K562 (cell line): ENCODE results near the gene FANCD2. TPM values are rescaled to one million over a fixed set of nuclear protein-coding genes. Genes with fewer than 3 reads are reported as not detected.

Experiments
- C11orf30 ChIP-seq: fragments of 450-650 bp; IDR thresholded peaks from 2 replicates; pipeline ENCODE4 v1.6.1; 2016; ENCODE audit warnings: low read depth, mild to moderate bottlenecking
- CAMTA2 ChIP-seq: fragments of 250-450 bp; sonication (Bioruptor Pico); conservative IDR thresholded peaks from 2 replicates; pipeline ENCODE4 v1.5.1; 2022
- EHMT2 ChIP-seq: fragments of 450-650 bp; IDR thresholded peaks from 2 replicates; pipeline ENCODE4 v1.6.1; 2018; ENCODE audit warnings: antibody characterized with exemption
- GABPB2 ChIP-seq: fragments of 250-450 bp; sonication (Bioruptor Pico); conservative IDR thresholded peaks from 2 replicates; pipeline ENCODE4 v1.5.1; 2021; ENCODE audit warnings: mild to moderate bottlenecking
- ILF3 ChIP-seq: fragments of 450-650 bp; IDR thresholded peaks from 2 replicates; pipeline ENCODE4 v1.6.1; 2018; ENCODE audit warnings: antibody characterized with exemption, mild to moderate bottlenecking, moderate library complexity, borderline replicate concordance
- JUND ChIP-seq, 2 experiments: IDR thresholded peaks; 2 replicates in 1 of 2; 3 replicates in 1 of 2; pipeline ENCODE4 v1.6.1; 2011; ENCODE audit warnings: borderline replicate concordance in 2 of 2, low read depth in 2 of 2, low read length in 2 of 2, improper control_type of control experiment in 1 of 2, missing biosample characterization in 1 of 2, missing genetic modification characterization in 1 of 2, missing genetic modification reagents in 1 of 2
- LEF1 ChIP-seq: fragments of 450-650 bp; IDR thresholded peaks from 2 replicates; pipeline ENCODE4 v1.6.1; 2016; ENCODE audit warnings: mild to moderate bottlenecking
- NFRKB ChIP-seq: fragments of 450-650 bp; IDR thresholded peaks from 2 replicates; pipeline ENCODE4 v1.6.1; 2016; ENCODE audit warnings: low read depth
- NR2C1 ChIP-seq, 2 experiments: fragments of 450-650 bp; IDR thresholded peaks; 2 replicates each; pipeline ENCODE4 v1.6.1; 2017; ENCODE audit warnings: mild to moderate bottlenecking in 2 of 2, antibody characterized with exemption in 1 of 2, inconsistent platforms in 1 of 2, missing compliant biosample characterization in 1 of 2, missing genetic modification characterization in 1 of 2
- PHTF2 ChIP-seq: fragments of 250-450 bp; sonication (Bioruptor Pico); IDR thresholded peaks from 2 replicates; pipeline ENCODE4 v1.5.0; 2021; ENCODE audit warnings: mild to moderate bottlenecking
- RAD51 ChIP-seq: fragments of 450-650 bp; IDR thresholded peaks from 2 replicates; pipeline ENCODE4 v1.7.1; 2016; ENCODE audit warnings: low read depth, mild to moderate bottlenecking, borderline replicate concordance
- RBM22 ChIP-seq: fragments of 200-400 bp; formaldehyde crosslinking; IDR thresholded peaks from 2 replicates; pipeline ENCODE4 v1.6.1; 2018; ENCODE audit warnings: low read length, low read depth; ENCODE audit not compliant: poor library complexity, severe bottlenecking
- SAP30 ChIP-seq: fragments of 200-600 bp; sonication (generic); IDR thresholded peaks from 2 replicates; pipeline ENCODE4 v1.6.1; 2012; ENCODE audit warnings: borderline replicate concordance, low read depth, mild to moderate bottlenecking, moderate library complexity, low read length, control low read depth, inconsistent platforms; ENCODE audit not compliant: insufficient read depth, poor library complexity, severe bottlenecking
- TBL1XR1 ChIP-seq, 2 experiments: IDR thresholded peaks; 2 replicates each; pipeline ENCODE4 v1.6.1; 2012; ENCODE audit warnings: improper control_type of control experiment in 2 of 2, low read length in 2 of 2, mild to moderate bottlenecking in 1 of 2
- TEAD1 ChIP-seq, 2 experiments: fragments of 450-650 bp in 1 of 2; sonication (generic) in 1 of 2; formaldehyde crosslinking; IDR thresholded peaks; 2 replicates each; pipeline versions ENCODE4 v1.4.0 to v1.8.0; 2020 to 2022; ENCODE audit warnings: mild to moderate bottlenecking in 2 of 2, missing genetic modification reagents in 1 of 2
- TFAM ChIP-seq: fragments of 250-450 bp; sonication (Bioruptor Pico); conservative IDR thresholded peaks from 2 replicates; pipeline ENCODE4 v1.5.0; 2021; ENCODE audit warnings: mild to moderate bottlenecking, moderate library complexity
- ZNF212 ChIP-seq: fragments of 450-650 bp; formaldehyde crosslinking; IDR thresholded peaks from 2 replicates; pipeline ENCODE4 v1.4.0; 2020; ENCODE audit warnings: mild to moderate bottlenecking
- ZNF24 ChIP-seq: fragments of 450-650 bp; IDR thresholded peaks from 2 replicates; pipeline ENCODE4 v1.6.1; 2016
- ZNF445 ChIP-seq: fragments of 250-450 bp; sonication (Bioruptor Pico); IDR thresholded peaks from 2 replicates; pipeline ENCODE4 v1.4.0; 2020; ENCODE audit warnings: low read depth, mild to moderate bottlenecking, moderate library complexity
- polyA plus RNA-seq, 8 experiments: library from polyadenylated mRNA; depleted of rRNA in 4 of 8; stranded (reverse) in 5 of 8; unstranded in 3 of 8; fragments of >200 nt; fragmentation: Nextera tagmentation in 2 of 8; fragmentation: Illumina TruSeq in 1 of 8; extraction: Ambion mirVana in 2 of 8; extraction: Trizol in 1 of 8; gene quantifications; 2 replicates each; pipeline versions ENCODE4 v1.2.1 to v1.2.3, GENCODE V29; 2011 to 2014; ENCODE audit warnings: inconsistent platforms in 1 of 8, missing spikeins in 1 of 8
- total RNA-seq, 7 experiments: library from RNA; depleted of rRNA in 6 of 7; stranded (reverse); fragments of >200 nt in 6 of 7; fragmentation: Illumina TruSeq in 2 of 7; extraction: Trizol in 2 of 7; gene quantifications; 2 replicates each; pipeline versions ENCODE4 v1.2.1 to v1.2.3, GENCODE V29; 2011 to 2021; ENCODE audit warnings: low replicate concordance in 1 of 7
- TF ChIP-seq, protein P1 (sequence below): fragments of 250-450 bp; sonication (Bioruptor Pico); IDR thresholded peaks from 2 replicates; pipeline ENCODE4 v1.4.0; 2020; ENCODE audit warnings: mild to moderate bottlenecking
- TF ChIP-seq, protein P2 (sequence below): sonication (generic); formaldehyde crosslinking; IDR thresholded peaks from 2 replicates; pipeline ENCODE4 v1.9.0; 2022; ENCODE audit warnings: mild to moderate bottlenecking, missing genetic modification reagents
- TF ChIP-seq, protein P3 (sequence below): IDR thresholded peaks from 3 replicates; pipeline ENCODE4 v1.6.1; 2011; ENCODE audit warnings: borderline replicate concordance, mild to moderate bottlenecking; ENCODE audit not compliant: insufficient read length, insufficient read depth
- TF ChIP-seq, protein P4 (sequence below): sonication (generic); formaldehyde crosslinking; IDR thresholded peaks from 2 replicates; pipeline ENCODE4 v1.8.0; 2022; ENCODE audit warnings: missing genetic modification reagents, mild to moderate bottlenecking, moderate library complexity, borderline replicate concordance

The FANCD2 gene
- total and polyA plus RNA-seq, 9 of the 15 experiments (the other 6 are each of a cell fraction or from before 2014, with no cell fraction given): 59.4 to 137 (median 96.1) TPM

DNA sequence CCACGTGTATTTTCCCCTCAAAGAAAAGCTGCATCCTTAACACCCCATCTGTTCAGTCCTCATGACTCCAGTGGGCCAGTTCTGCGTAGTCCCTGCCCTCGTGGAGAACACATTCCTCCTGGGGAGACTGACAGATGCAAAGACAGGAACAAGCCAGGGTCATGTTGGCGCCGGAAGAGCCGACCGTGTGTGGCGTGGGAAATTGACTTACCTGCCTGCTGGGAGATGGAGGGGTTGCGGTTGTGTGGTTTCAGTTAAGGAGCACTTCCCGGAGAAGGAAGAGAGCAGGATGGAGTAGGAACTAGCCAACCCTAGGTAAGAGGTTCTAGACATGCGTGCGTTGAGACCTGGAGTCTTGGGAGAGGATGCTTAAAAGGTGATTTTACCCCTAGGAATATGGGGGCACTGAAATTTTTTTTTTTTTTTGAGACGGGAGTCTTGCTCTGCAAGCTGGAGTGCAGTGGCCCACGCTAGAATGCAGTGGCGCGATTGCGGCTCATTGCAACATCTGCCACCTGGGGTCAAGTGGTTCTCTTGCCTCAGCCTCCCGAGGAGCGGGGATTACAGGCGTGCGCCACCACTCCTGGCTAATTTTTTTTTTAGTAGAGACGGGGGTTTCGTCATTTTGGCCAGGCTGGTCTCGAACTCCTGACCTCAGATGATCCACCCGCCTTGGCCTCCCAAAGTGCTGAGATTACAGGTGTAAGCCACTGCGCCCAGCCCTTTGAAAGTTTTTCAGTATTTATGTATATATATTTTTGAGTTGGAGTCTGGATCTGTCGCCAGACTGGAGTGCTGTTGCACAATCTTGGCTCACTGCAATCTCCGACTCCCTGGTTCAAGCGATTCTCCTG lies 116.7 kb downstream of the FANCD2 start (continued):
- TF ChIP-seq SAP30 (peak; percentile 40), PHTF2 (no peak), ZNF24 (no peak), GABPB2 (CRISPR knock-in tag) (no peak; the same call in 1 of the 2 replicates), ZNF445 (no peak), RAD51 (no peak), C11orf30 (no peak), LEF1 (no peak; the same call in 1 of the 2 replicates), TFAM (no peak), ZNF212 (no peak), TEAD1 (CRISPR knock-in tag; IDR thresholded peaks at IDR 0.05) (peak in 1 of 2 experiments; percentile 41; a peak in 1 of 4 replicates), TBL1XR1 (IDR thresholded peaks at IDR 0.05; ENCODE audit: low read length in 2 of 2) (no peak), CAMTA2 (CRISPR knock-in tag) (no peak), NFRKB (peak; percentile 79; the same call in 1 of the 2 replicates), NR2C1 (IDR thresholded peaks at IDR 0.05) (no peak; the same call in 1 of the 2 replicates), NR2C1 (tag; IDR thresholded peaks at IDR 0.05) (peak; percentile 81), RBM22 (no peak), EHMT2 (peak; percentile 6; the same call in 1 of the 2 replicates), JUND (IDR thresholded peaks at IDR 0.05; ENCODE audit: borderline replicate concordance, low read depth, low read length) (peak; percentile 41; the same call in 1 of the 2 replicates), JUND (tag; IDR thresholded peaks at IDR 0.05; ENCODE audit: borderline replicate concordance, low read depth, low read length) (no peak), ILF3 (no peak)
- TF ChIP-seq, protein P1, sequence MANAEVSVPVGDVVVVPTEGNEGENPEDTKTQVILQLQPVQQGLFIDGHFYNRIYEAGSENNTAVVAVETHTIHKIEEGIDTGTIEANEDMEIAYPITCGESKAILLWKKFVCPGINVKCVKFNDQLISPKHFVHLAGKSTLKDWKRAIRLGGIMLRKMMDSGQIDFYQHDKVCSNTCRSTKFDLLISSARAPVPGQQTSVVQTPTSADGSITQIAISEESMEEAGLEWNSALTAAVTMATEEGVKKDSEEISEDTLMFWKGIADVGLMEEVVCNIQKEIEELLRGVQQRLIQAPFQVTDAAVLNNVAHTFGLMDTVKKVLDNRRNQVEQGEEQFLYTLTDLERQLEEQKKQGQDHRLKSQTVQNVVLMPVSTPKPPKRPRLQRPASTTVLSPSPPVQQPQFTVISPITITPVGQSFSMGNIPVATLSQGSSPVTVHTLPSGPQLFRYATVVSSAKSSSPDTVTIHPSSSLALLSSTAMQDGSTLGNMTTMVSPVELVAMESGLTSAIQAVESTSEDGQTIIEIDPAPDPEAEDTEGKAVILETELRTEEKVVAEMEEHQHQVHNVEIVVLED (CRISPR knock-in tag): no peak
- TF ChIP-seq, protein P2, sequence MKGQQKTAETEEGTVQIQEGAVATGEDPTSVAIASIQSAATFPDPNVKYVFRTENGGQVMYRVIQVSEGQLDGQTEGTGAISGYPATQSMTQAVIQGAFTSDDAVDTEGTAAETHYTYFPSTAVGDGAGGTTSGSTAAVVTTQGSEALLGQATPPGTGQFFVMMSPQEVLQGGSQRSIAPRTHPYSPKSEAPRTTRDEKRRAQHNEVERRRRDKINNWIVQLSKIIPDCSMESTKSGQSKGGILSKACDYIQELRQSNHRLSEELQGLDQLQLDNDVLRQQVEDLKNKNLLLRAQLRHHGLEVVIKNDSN (CRISPR knock-in tag): no peak
- TF ChIP-seq, protein P3, sequence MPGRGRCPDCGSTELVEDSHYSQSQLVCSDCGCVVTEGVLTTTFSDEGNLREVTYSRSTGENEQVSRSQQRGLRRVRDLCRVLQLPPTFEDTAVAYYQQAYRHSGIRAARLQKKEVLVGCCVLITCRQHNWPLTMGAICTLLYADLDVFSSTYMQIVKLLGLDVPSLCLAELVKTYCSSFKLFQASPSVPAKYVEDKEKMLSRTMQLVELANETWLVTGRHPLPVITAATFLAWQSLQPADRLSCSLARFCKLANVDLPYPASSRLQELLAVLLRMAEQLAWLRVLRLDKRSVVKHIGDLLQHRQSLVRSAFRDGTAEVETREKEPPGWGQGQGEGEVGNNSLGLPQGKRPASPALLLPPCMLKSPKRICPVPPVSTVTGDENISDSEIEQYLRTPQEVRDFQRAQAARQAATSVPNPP: no peak
- TF ChIP-seq, protein P4, sequence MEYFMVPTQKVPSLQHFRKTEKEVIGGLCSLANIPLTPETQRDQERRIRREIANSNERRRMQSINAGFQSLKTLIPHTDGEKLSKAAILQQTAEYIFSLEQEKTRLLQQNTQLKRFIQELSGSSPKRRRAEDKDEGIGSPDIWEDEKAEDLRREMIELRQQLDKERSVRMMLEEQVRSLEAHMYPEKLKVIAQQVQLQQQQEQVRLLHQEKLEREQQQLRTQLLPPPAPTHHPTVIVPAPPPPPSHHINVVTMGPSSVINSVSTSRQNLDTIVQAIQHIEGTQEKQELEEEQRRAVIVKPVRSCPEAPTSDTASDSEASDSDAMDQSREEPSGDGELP: peak; percentile 62; the same call in 1 of the 2 replicates
